CD14-positive monocyte (primary cell): ENCODE data around the gene FSCN2. TPM values are rescaled to one million over a fixed set of nuclear protein-coding genes. Genes with fewer than 3 reads are reported as not detected.

Source experiments
- DNase-seq, 3 donors: peaks; one replicate each; pipeline ENCODE4 v3.0.0-alpha.2; 2011 to 2022
- H2AFZ ChIP-seq: 2 replicates; pipeline ENCODE4 v1.6.0; 2012; ENCODE audit warnings: mild to moderate bottlenecking, low read depth, low read length, inconsistent platforms; ENCODE audit not compliant: insufficient read depth, poor library complexity, severe bottlenecking
- H3K27ac ChIP-seq, 2 donors: 1 replicate in 1 of 2; 2 replicates in 1 of 2; pipeline ENCODE4 v1.5.1; 2012 to 2013; ENCODE audit warnings: low read length in 2 of 2, control low read depth in 1 of 2, inconsistent platforms in 1 of 2, low read depth in 1 of 2, mild to moderate bottlenecking in 1 of 2
- H3K27me3 ChIP-seq, 2 donors: one replicate each; pipeline versions ENCODE4 v1.6.0 to v1.6.1; 2011 to 2013; ENCODE audit warnings: low read length in 2 of 2; ENCODE audit not compliant: control insufficient read depth in 2 of 2, insufficient read depth in 2 of 2
- H3K36me3 ChIP-seq, 2 donors: replicated peaks in 1 of 2; 1 replicate in 1 of 2; 2 replicates in 1 of 2; pipeline versions ENCODE4 v1.5.1 to v1.6.1; 2012 to 2013; ENCODE audit warnings: low read length in 2 of 2, control low read depth in 1 of 2, inconsistent platforms in 1 of 2, mild to moderate bottlenecking in 1 of 2; ENCODE audit not compliant: insufficient read depth in 2 of 2, control insufficient read depth in 1 of 2
- H3K4me1 ChIP-seq, 2 donors: 1 replicate in 1 of 2; 2 replicates in 1 of 2; pipeline versions ENCODE4 v1.5.1 to v1.6.1; 2012 to 2013; ENCODE audit warnings: low read length in 2 of 2, control low read depth in 1 of 2, inconsistent platforms in 1 of 2, mild to moderate bottlenecking in 1 of 2, moderate library complexity in 1 of 2; ENCODE audit not compliant: insufficient read depth in 2 of 2, control insufficient read depth in 1 of 2
- H3K4me2 ChIP-seq: replicated peaks from 2 replicates; pipeline ENCODE3; 2012; ENCODE audit warnings: low read length, moderate library complexity, mild to moderate bottlenecking; ENCODE audit not compliant: poor library complexity, severe bottlenecking; ENCODE audit errors: extremely low read depth
- H3K4me3 ChIP-seq, 3 experiments: fragments of 200-600 bp in 1 of 3; sonication (generic) in 1 of 3; replicated peaks in 1 of 3; 1 replicate in 2 of 3; 2 replicates in 1 of 3; pipeline ENCODE4 v1.5.1; 2011 to 2013; ENCODE audit warnings: low read length in 3 of 3, mild to moderate bottlenecking in 3 of 3, control low read depth in 2 of 3, low read depth in 2 of 3, inconsistent platforms in 1 of 3, moderate library complexity in 1 of 3
- H3K79me2 ChIP-seq: 2 replicates; pipeline ENCODE4 v1.6.0; 2012; ENCODE audit warnings: mild to moderate bottlenecking, control low read depth, inconsistent platforms, low read length, moderate library complexity; ENCODE audit not compliant: insufficient read depth
- H3K9ac ChIP-seq: 2 replicates; pipeline ENCODE4 v1.6.0; 2017; ENCODE audit warnings: low read length, mild to moderate bottlenecking; ENCODE audit not compliant: insufficient read depth, poor library complexity, severe bottlenecking
- H3K9me3 ChIP-seq, 2 donors: replicated peaks in 1 of 2; 1 replicate in 1 of 2; 2 replicates in 1 of 2; pipeline versions ENCODE4 v1.5.1 to v1.6.1; 2012 to 2013; ENCODE audit warnings: low read length in 2 of 2, control low read depth in 1 of 2; ENCODE audit not compliant: control insufficient read depth in 1 of 2, insufficient read depth in 1 of 2
- H4K20me1 ChIP-seq: 2 replicates; pipeline ENCODE4 v1.6.0; 2012; ENCODE audit warnings: mild to moderate bottlenecking, low read length, control low read depth, moderate library complexity; ENCODE audit not compliant: insufficient read depth
- H3K27ac Mint-ChIP-seq, 7 donors: one replicate each; pipeline ENCODE4 v1.8.0; 2020; ENCODE audit warnings: mild to moderate bottlenecking in 7 of 7, mixed read lengths in 7 of 7, moderate library complexity in 6 of 7, inconsistent platforms in 2 of 7
- H3K27me3 Mint-ChIP-seq, 3 donors: one replicate each; pipeline ENCODE4 v1.8.0; 2021 to 2022; ENCODE audit warnings: low read depth in 3 of 3, mild to moderate bottlenecking in 3 of 3, mixed read lengths in 3 of 3, moderate library complexity in 3 of 3, inconsistent platforms in 1 of 3
- H3K36me3 Mint-ChIP-seq, 2 donors: one replicate each; pipeline ENCODE4 v1.8.0; 2020; ENCODE audit warnings: mixed read lengths in 2 of 2, inconsistent platforms in 1 of 2, mild to moderate bottlenecking in 1 of 2
- H3K4me1 Mint-ChIP-seq: one replicate; pipeline ENCODE4 v1.8.0; 2020; ENCODE audit warnings: mild to moderate bottlenecking, mixed read lengths
- H3K4me3 Mint-ChIP-seq, 2 donors: one replicate each; pipeline ENCODE4 v1.8.0; 2020; ENCODE audit warnings: mild to moderate bottlenecking in 2 of 2, mixed read lengths in 2 of 2, moderate library complexity in 1 of 2
- H3K9me3 Mint-ChIP-seq, 7 donors: one replicate each; pipeline ENCODE4 v1.8.0; 2020 to 2022; ENCODE audit warnings: mixed read lengths in 7 of 7, mild to moderate bottlenecking in 6 of 7, moderate library complexity in 6 of 7, inconsistent platforms in 2 of 7
- WGBS: methylation state at CpG from one replicate; pipeline ENCODE4 v1.1.5; 2013; ENCODE audit warnings: missing lambda C conversion rate; ENCODE audit not compliant: insufficient coverage; 5-methylcytosine and 5-hydroxymethylcytosine counted together
- intact Hi-C, 2 donors: fragments of 100-400 bp; cut with micrococcal nuclease; formaldehyde crosslinking; loops; one replicate each; pipeline versions ENCODE4 v1.15.0 to v1.15.1; 2023
- polyA plus RNA-seq, 3 donors: library from polyadenylated mRNA; depleted of rRNA in 1 of 3; unstranded in 2 of 3; stranded (reverse) in 1 of 3; fragments of 300-500 nt in 2 of 3; fragments of >200 nt in 1 of 3; fragmentation: Illumina TruSeq in 2 of 3; gene quantifications; 1 replicate in 2 of 3; 2 replicates in 1 of 3; pipeline ENCODE4 v1.2.3, GENCODE V29; 2012 to 2021
- TF ChIP-seq, protein P1 (sequence below): fragments of 200-600 bp; IDR thresholded peaks from one replicate; pipeline ENCODE4 v1.8.0; 2022; ENCODE audit warnings: antibody characterized with exemption, mild to moderate bottlenecking

Gene FSCN2
- polyA plus RNA-seq, 3 donors: 0.07 TPM; not detected in 2

GRCh38 chr17:81491761-81492160 is 36.4 kb upstream of the FSCN2 start:
- no peak overlapping the region for H3K4me2 ChIP-seq
- no peak overlapping the region for H3K9ac ChIP-seq
- no peaks in the 10 kb centered on the region for H4K20me1 ChIP-seq
- Mint-ChIP-seq H3K4me1 (peaks cover 13% of the 10 kb centered on the region), H3K4me3 (peak overlapping the region in 1 of 2 donors; percentile 7), H3K27me3 (peaks cover 25 to 53% (median 32%) of the 10 kb centered on the region in 3 donors), H3K27ac (no peak overlapping the region), H3K36me3 (no peaks in the 10 kb centered on the region), H3K9me3 (peaks cover 0 to 2% (median 0%) of the 10 kb centered on the region in 7 donors)
- H3K4me3 ChIP-seq: no peak overlapping the region
- 88% methylated on average over 4 of the region's 5 CpGs for WGBS
- intact Hi-C loops: no loop called here
- H2AFZ ChIP-seq: no peak overlapping the region
- H3K27ac ChIP-seq: no peak overlapping the region
- no peaks in the 10 kb centered on the region for H3K36me3 ChIP-seq
- H3K4me1 ChIP-seq: peaks cover 12 to 19% of the 10 kb centered on the region in 2 donors
- no peaks in the 10 kb centered on the region for H3K9me3 ChIP-seq
- H3K27me3 ChIP-seq: peaks cover 0 to 19% of the 10 kb centered on the region in 2 donors
- TF ChIP-seq, protein P1, sequence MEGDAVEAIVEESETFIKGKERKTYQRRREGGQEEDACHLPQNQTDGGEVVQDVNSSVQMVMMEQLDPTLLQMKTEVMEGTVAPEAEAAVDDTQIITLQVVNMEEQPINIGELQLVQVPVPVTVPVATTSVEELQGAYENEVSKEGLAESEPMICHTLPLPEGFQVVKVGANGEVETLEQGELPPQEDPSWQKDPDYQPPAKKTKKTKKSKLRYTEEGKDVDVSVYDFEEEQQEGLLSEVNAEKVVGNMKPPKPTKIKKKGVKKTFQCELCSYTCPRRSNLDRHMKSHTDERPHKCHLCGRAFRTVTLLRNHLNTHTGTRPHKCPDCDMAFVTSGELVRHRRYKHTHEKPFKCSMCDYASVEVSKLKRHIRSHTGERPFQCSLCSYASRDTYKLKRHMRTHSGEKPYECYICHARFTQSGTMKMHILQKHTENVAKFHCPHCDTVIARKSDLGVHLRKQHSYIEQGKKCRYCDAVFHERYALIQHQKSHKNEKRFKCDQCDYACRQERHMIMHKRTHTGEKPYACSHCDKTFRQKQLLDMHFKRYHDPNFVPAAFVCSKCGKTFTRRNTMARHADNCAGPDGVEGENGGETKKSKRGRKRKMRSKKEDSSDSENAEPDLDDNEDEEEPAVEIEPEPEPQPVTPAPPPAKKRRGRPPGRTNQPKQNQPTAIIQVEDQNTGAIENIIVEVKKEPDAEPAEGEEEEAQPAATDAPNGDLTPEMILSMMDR: no peak
- no peak for DNase-seq
- H3K79me2 ChIP-seq: no peaks in the 10 kb centered on the region

GRCh38 chr17:81492202-81492601 is 36.0 kb upstream of the FSCN2 start:
- H3K27me3 ChIP-seq: peaks cover 0 to 19% of the 10 kb centered on the region in 2 donors
- H3K4me1 ChIP-seq: peaks cover 12 to 18% of the 10 kb centered on the region in 2 donors
- H3K27ac ChIP-seq: no peak overlapping the region
- TF ChIP-seq, protein P1: no peak
- WGBS: 87% methylated on average over 13 of the region's 18 CpGs
- Mint-ChIP-seq H3K4me3 (peak overlapping the region in 1 of 2 donors; percentile 7), H3K36me3 (no peaks in the 10 kb centered on the region), H3K27me3 (peaks cover 28 to 56% (median 34%) of the 10 kb centered on the region in 3 donors), H3K27ac (no peak overlapping the region), H3K9me3 (peaks cover 0 to 2% (median 0%) of the 10 kb centered on the region in 7 donors), H3K4me1 (peaks cover 11% of the 10 kb centered on the region)
- H3K4me2 ChIP-seq: no peak overlapping the region
- no peaks in the 10 kb centered on the region for H3K36me3 ChIP-seq
- H2AFZ ChIP-seq: no peak overlapping the region
- no peaks in the 10 kb centered on the region for H4K20me1 ChIP-seq
- no peak overlapping the region for H3K4me3 ChIP-seq
- intact Hi-C loops: no loop called here
- H3K9me3 ChIP-seq: no peaks in the 10 kb centered on the region
- no peak overlapping the region for H3K9ac ChIP-seq
- DNase-seq: no peak
- no peaks in the 10 kb centered on the region for H3K79me2 ChIP-seq
